ENCODE results near the gene COMMD9.

The COMMD9 gene

DNA sequence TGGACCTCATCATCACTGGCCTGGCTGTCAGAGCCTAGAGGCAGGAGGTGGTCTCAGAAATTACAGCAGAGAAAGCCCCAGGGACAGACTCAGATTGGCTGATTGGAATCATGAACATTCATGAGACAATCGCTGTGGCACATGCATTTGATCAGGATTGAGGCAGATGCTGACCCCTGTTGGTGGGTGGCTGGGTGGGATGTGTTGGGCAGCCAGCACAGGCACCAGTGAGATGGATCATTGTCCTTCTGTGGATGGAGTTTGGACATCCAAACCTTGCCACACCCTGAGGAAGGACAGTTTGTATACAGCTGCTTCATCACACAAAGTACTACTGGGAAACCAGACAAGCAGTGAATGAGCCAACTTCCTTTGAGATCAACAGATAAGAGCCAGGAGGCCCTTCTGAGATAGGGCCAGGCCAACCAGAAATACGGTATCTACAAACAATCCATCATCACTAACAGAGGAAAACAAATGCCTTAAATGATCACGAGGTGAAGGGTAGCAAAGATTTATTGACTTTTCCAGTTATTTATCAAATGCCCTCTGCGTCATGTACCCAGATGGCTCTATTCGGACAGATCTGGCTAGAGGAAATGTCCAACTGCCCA, 17.3 kb downstream of the COMMD9 start:
- H3K4me1 ChIP-seq (ENCODE audit: control insufficient read depth, insufficient read depth, low read length, unreplicated experiment), result no peaks in the 10 kb centered on the region
- no peaks in the 10 kb centered on the region for H3K79me2 ChIP-seq (ENCODE audit: control insufficient read depth, insufficient read depth, low read length, unreplicated experiment)
- H3K36me3 ChIP-seq (ENCODE audit: insufficient read depth, low read length), result peaks cover 28% of the 10 kb centered on the region
- no peak overlapping the region for H2AFZ ChIP-seq (ENCODE audit: low read length, unreplicated experiment)
- no peaks in the 10 kb centered on the region for H3K27me3 ChIP-seq (ENCODE audit: insufficient read depth, low read length)
- no peak overlapping the region for H3K4me3 ChIP-seq (ENCODE audit: low read depth, low read length)
- no peak overlapping the region for H3K27ac ChIP-seq (ENCODE audit: low read depth, low read length)

- H3K4me1 ChIP-seq (ENCODE audit: control insufficient read depth, insufficient read depth, low read length, unreplicated experiment), result no peaks in the 10 kb centered on the region
- no peak overlapping the region for H2AFZ ChIP-seq (ENCODE audit: low read length, unreplicated experiment)
- no peaks in the 10 kb centered on the region for H3K27me3 ChIP-seq (ENCODE audit: insufficient read depth, low read length)
- H3K4me3 ChIP-seq (ENCODE audit: low read depth, low read length), result no peak overlapping the region
- peaks cover 23% of the 10 kb centered on the region for H3K36me3 ChIP-seq (ENCODE audit: insufficient read depth, low read length)
- H3K27ac ChIP-seq (ENCODE audit: low read depth, low read length), result no peak overlapping the region
- H3K79me2 ChIP-seq (ENCODE audit: control insufficient read depth, insufficient read depth, low read length, unreplicated experiment), result no peaks in the 10 kb centered on the region
Observed at GRCh38 chr11:36270701-36271100, 18.5 kb downstream of the COMMD9 start.

GRCh38 chr11:36268337-36268985, 20.8 kb downstream of the COMMD9 start:
- Histone ChIP-seq H2AFZ (ENCODE audit: low read length, unreplicated experiment) (no peak overlapping the region), H3K79me2 (ENCODE audit: control insufficient read depth, insufficient read depth, low read length, unreplicated experiment) (no peaks in the 10 kb centered on the region), H3K4me3 (ENCODE audit: low read depth, low read length) (no peak overlapping the region), H3K36me3 (ENCODE audit: insufficient read depth, low read length) (peaks cover 18% of the 10 kb centered on the region), H3K4me1 (ENCODE audit: control insufficient read depth, insufficient read depth, low read length, unreplicated experiment) (no peaks in the 10 kb centered on the region), H3K27ac (ENCODE audit: low read depth, low read length) (no peak overlapping the region), H3K27me3 (ENCODE audit: insufficient read depth, low read length) (no peaks in the 10 kb centered on the region)

GRCh38 chr11:36266767-36267166, 22.5 kb downstream of the COMMD9 start:
- Histone ChIP-seq H2AFZ (ENCODE audit: low read length, unreplicated experiment) (no peak overlapping the region), H3K36me3 (ENCODE audit: insufficient read depth, low read length) (0 out of 2 replicates have a peak, but pooled peaks cover 5% of the 10 kb centered on the region), H3K27ac (ENCODE audit: low read depth, low read length) (no peak overlapping the region), H3K4me3 (ENCODE audit: low read depth, low read length) (no peak overlapping the region), H3K79me2 (ENCODE audit: control insufficient read depth, insufficient read depth, low read length, unreplicated experiment) (no peaks in the 10 kb centered on the region), H3K4me1 (ENCODE audit: control insufficient read depth, insufficient read depth, low read length, unreplicated experiment) (no peaks in the 10 kb centered on the region), H3K27me3 (ENCODE audit: insufficient read depth, low read length) (no peaks in the 10 kb centered on the region)

DNA sequence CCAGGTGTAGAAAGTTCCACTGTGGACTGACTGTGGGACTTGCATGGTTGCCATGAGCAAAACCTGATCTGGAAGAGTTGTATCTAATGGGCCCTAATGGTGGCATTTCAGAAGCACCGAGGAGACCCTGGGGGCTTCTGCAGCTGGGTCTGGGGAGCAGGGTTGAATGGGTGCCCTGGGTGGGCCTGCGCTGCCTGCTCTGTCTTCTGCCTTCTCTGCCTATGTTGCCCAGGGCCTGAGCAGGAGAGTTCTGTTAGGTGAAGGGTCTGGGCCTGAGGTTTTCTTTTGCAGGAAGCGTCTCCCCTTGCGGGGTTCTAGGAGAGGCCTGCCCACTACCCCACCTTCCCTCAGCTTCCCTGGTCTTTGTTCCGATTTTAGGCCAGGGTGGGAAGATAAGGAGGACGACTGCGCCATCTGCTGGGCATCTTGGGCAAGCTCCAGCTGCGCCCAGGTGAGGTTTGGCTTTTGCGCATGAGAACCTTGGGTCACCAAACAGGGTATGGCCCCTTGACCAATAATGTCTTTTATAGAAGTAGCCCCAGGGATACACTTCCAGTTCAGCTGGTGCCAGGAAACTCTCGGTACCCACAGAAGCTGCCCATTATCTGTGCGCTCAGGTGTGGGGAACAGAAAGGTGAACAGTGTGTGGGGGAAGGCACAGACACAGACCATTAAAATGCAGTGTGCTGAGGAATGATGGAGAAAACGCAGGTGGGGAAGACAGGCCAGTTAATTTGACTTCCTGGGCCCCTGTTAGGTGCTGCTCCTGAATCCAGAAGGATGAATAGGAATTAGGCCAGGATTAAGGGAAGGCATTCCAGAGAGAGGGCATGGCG, 23.2 kb downstream of the COMMD9 start:
- no peak overlapping the region for H3K27ac ChIP-seq (ENCODE audit: low read depth, low read length)
- 0 out of 2 replicates have a peak, but pooled peaks cover 5% of the 10 kb centered on the region for H3K36me3 ChIP-seq (ENCODE audit: insufficient read depth, low read length)
- H3K79me2 ChIP-seq (ENCODE audit: control insufficient read depth, insufficient read depth, low read length, unreplicated experiment), result no peaks in the 10 kb centered on the region
- no peak overlapping the region for H3K4me3 ChIP-seq (ENCODE audit: low read depth, low read length)
- no peak overlapping the region for H2AFZ ChIP-seq (ENCODE audit: low read length, unreplicated experiment)
- no peaks in the 10 kb centered on the region for H3K27me3 ChIP-seq (ENCODE audit: insufficient read depth, low read length)
- no peaks in the 10 kb centered on the region for H3K4me1 ChIP-seq (ENCODE audit: control insufficient read depth, insufficient read depth, low read length, unreplicated experiment)

GRCh38 chr11:36264973-36265344, 24.3 kb downstream of the COMMD9 start:
- no peak overlapping the region for H3K27ac ChIP-seq (ENCODE audit: low read depth, low read length)
- H3K4me1 ChIP-seq (ENCODE audit: control insufficient read depth, insufficient read depth, low read length, unreplicated experiment), result no peaks in the 10 kb centered on the region
- no peaks in the 10 kb centered on the region for H3K27me3 ChIP-seq (ENCODE audit: insufficient read depth, low read length)
- H3K79me2 ChIP-seq (ENCODE audit: control insufficient read depth, insufficient read depth, low read length, unreplicated experiment), result no peaks in the 10 kb centered on the region
- no peak overlapping the region for H3K4me3 ChIP-seq (ENCODE audit: low read depth, low read length)
- H3K36me3 ChIP-seq (ENCODE audit: insufficient read depth, low read length), result no peaks in the 10 kb centered on the region
- no peak overlapping the region for H2AFZ ChIP-seq (ENCODE audit: low read length, unreplicated experiment)

DNA sequence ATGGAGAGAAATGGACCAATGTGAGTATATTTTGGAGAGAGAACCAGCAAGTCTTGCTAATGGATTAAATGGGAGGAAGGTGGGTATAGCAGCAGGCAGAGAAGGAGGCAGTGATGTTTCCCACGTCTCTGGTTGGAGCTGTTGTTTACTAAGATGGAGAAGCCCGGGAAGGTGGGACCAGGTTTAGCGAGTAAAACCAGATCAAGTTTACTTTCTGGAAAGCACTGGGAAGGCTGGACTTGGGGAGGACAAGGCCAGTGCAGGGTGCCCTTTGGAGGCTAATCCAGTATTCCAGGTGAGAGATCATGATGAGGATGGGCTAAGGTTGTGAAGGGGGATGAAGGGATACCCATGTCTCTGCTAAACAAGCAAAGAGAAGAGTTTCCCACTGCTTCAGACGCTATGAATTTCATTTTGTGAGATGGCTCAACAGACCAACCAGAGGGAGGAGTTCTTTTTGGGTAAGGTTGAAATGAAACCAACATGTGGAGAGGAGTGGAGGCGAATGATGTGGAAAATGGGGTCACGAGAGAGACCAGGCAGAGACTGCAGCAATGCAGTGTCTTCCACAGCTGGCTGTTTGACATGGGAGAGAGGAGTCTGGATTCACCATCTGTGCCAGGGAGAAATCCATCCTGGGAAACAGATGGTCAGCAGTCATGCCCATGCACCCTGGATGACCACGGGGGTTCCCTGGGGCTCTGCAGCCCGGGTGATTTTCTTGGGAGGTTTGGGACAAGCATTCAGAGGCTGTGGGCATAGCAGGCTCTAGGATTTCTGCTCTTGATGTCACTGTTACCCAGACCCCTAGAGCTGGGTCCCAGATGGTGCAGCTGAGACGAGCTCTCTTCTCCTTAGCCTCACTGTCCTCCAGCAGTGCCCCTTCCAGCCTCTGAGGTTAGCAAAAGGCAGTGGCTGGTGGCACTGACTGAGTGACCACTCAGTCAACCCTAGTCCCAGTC, 24.9 kb downstream of the COMMD9 start:
- Histone ChIP-seq H3K27ac (ENCODE audit: low read depth, low read length) (no peak overlapping the region), H2AFZ (ENCODE audit: low read length, unreplicated experiment) (no peak overlapping the region), H3K27me3 (ENCODE audit: insufficient read depth, low read length) (no peaks in the 10 kb centered on the region), H3K4me1 (ENCODE audit: control insufficient read depth, insufficient read depth, low read length, unreplicated experiment) (peaks cover 1% of the 10 kb centered on the region), H3K79me2 (ENCODE audit: control insufficient read depth, insufficient read depth, low read length, unreplicated experiment) (no peaks in the 10 kb centered on the region), H3K4me3 (ENCODE audit: low read depth, low read length) (no peak overlapping the region), H3K36me3 (ENCODE audit: insufficient read depth, low read length) (no peaks in the 10 kb centered on the region)

DNA sequence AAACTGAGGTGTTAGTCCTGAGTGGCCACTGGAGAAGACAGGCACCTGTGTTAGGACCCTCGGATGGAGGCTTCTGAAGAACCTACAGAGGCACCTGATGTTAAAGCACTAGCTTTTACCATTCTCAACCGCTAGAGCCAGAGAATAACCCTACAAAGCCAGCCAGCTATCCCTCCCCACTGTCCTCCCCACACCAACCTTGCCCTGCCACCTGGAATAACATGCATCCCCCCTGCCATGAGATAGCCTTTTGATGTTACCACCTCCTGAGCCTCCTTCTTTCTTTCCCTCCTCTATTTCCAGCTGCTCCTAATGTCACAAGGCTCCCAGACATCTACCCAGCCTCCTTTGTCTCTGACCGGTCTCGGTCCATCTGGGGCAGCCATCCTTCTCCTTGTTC, 28.1 kb downstream of the COMMD9 start:
- H3K4me1 ChIP-seq (ENCODE audit: control insufficient read depth, insufficient read depth, low read length, unreplicated experiment), result peaks cover 22% of the 10 kb centered on the region
- no peaks in the 10 kb centered on the region for H3K79me2 ChIP-seq (ENCODE audit: control insufficient read depth, insufficient read depth, low read length, unreplicated experiment)
- no peaks in the 10 kb centered on the region for H3K36me3 ChIP-seq (ENCODE audit: insufficient read depth, low read length)

GRCh38 chr11:36258730-36259360, 30.4 kb downstream of the COMMD9 start:
- H3K36me3 ChIP-seq (ENCODE audit: insufficient read depth, low read length), result no peaks in the 10 kb centered on the region
- no peaks in the 10 kb centered on the region for H3K27me3 ChIP-seq (ENCODE audit: insufficient read depth, low read length)
- peaks cover 32% of the 10 kb centered on the region for H3K4me1 ChIP-seq (ENCODE audit: control insufficient read depth, insufficient read depth, low read length, unreplicated experiment)
- H2AFZ ChIP-seq (ENCODE audit: low read length, unreplicated experiment), result peak overlapping the region; percentile 12
- H3K27ac ChIP-seq (ENCODE audit: low read depth, low read length), result no peak overlapping the region
- H3K79me2 ChIP-seq (ENCODE audit: control insufficient read depth, insufficient read depth, low read length, unreplicated experiment), result no peaks in the 10 kb centered on the region
- H3K4me3 ChIP-seq (ENCODE audit: low read depth, low read length), result no peak overlapping the region

More for the DNA sequence above, 28.1 kb downstream of the COMMD9 start:
- Histone ChIP-seq H3K4me3 (ENCODE audit: low read depth, low read length) (no peak overlapping the region), H3K27ac (ENCODE audit: low read depth, low read length) (no peak overlapping the region), H3K27me3 (ENCODE audit: insufficient read depth, low read length) (no peaks in the 10 kb centered on the region), H2AFZ (ENCODE audit: low read length, unreplicated experiment) (no peak overlapping the region)

GRCh38 chr11:36257351-36257750, 31.9 kb downstream of the COMMD9 start:
- H3K4me3 ChIP-seq (ENCODE audit: low read depth, low read length), result no peak overlapping the region
- no peak overlapping the region for H2AFZ ChIP-seq (ENCODE audit: low read length, unreplicated experiment)
- no peak overlapping the region for H3K27ac ChIP-seq (ENCODE audit: low read depth, low read length)
- H3K4me1 ChIP-seq (ENCODE audit: control insufficient read depth, insufficient read depth, low read length, unreplicated experiment), result peaks cover 32% of the 10 kb centered on the region
- H3K79me2 ChIP-seq (ENCODE audit: control insufficient read depth, insufficient read depth, low read length, unreplicated experiment), result no peaks in the 10 kb centered on the region
- no peaks in the 10 kb centered on the region for H3K27me3 ChIP-seq (ENCODE audit: insufficient read depth, low read length)
- no peaks in the 10 kb centered on the region for H3K36me3 ChIP-seq (ENCODE audit: insufficient read depth, low read length)

All from ACC112 (cell line).